ENCODE data around the gene PIWIL1. TPM values are rescaled to one million over a fixed set of nuclear protein-coding genes. Genes with fewer than 3 reads are reported as not detected.

PIWIL1 gene
- total RNA-seq, 2 donors from 2014 or later: not detected

- Mint-ChIP-seq H3K27me3 (peaks cover 6 to 8% of the 10 kb centered on the region in 2 donors), H3K27ac (no peak overlapping the region), H3K9me3 (no peaks in the 10 kb centered on the region), H3K4me1 (ENCODE audit: low read depth in 2 of 2) (no peaks in the 10 kb centered on the region), H3K4me3 (no peak overlapping the region), H3K36me3 (no peaks in the 10 kb centered on the region)
- DNase-seq (ENCODE audit: low spot score) (no peak), ATAC-seq (no peak)
Observed at GRCh38 chr12:130369816-130370215, 32.1 kb downstream of the PIWIL1 start.

GRCh38 chr12:130371296-130371695 is 33.6 kb downstream of the PIWIL1 start:
- H3K4me3 Mint-ChIP-seq: no peak overlapping the region
- ATAC-seq: no peak

GRCh38 chr12:130372936-130373335 is 35.2 kb downstream of the PIWIL1 start:
- H3K4me1 Mint-ChIP-seq (ENCODE audit: low read depth in 2 of 2): no peaks in the 10 kb centered on the region
- ATAC-seq (no peak), DNase-seq (ENCODE audit: low spot score) (no peak)
- H3K27ac Mint-ChIP-seq: no peak overlapping the region
- H3K27me3 Mint-ChIP-seq: peaks cover 4 to 13% of the 10 kb centered on the region in 2 donors
- H3K4me3 Mint-ChIP-seq: no peak overlapping the region
- H3K9me3 Mint-ChIP-seq: no peaks in the 10 kb centered on the region
- no peaks in the 10 kb centered on the region for H3K36me3 Mint-ChIP-seq

More at GRCh38 chr12:130371296-130371695, 33.6 kb downstream of the PIWIL1 start:
- Mint-ChIP-seq H3K27ac (no peak overlapping the region), H3K9me3 (no peaks in the 10 kb centered on the region), H3K4me1 (ENCODE audit: low read depth in 2 of 2) (no peaks in the 10 kb centered on the region), H3K36me3 (no peaks in the 10 kb centered on the region), H3K27me3 (peaks cover 4 to 13% of the 10 kb centered on the region in 2 donors)
- no peak for DNase-seq (ENCODE audit: low spot score)

GRCh38 chr12:130374083-130374482 is 36.4 kb downstream of the PIWIL1 start:
- no peak overlapping the region for H3K27ac Mint-ChIP-seq
- H3K36me3 Mint-ChIP-seq: no peaks in the 10 kb centered on the region
- peaks cover 2 to 13% of the 10 kb centered on the region in 2 donors for H3K27me3 Mint-ChIP-seq
- no peaks in the 10 kb centered on the region for H3K9me3 Mint-ChIP-seq
- no peak for ATAC-seq
- H3K4me3 Mint-ChIP-seq: no peak overlapping the region
- no peak for DNase-seq (ENCODE audit: low spot score)
- H3K4me1 Mint-ChIP-seq (ENCODE audit: low read depth in 2 of 2): no peaks in the 10 kb centered on the region

- no peaks in the 10 kb centered on the region for H3K9me3 Mint-ChIP-seq
- H3K27ac Mint-ChIP-seq: no peak overlapping the region
- H3K4me3 Mint-ChIP-seq: no peak overlapping the region
- no peaks in the 10 kb centered on the region for H3K36me3 Mint-ChIP-seq
- ATAC-seq: no peak
- no peak for DNase-seq (ENCODE audit: low spot score)
- no peaks in the 10 kb centered on the region for H3K4me1 Mint-ChIP-seq (ENCODE audit: low read depth in 2 of 2)
- peaks cover 2 to 13% of the 10 kb centered on the region in 2 donors for H3K27me3 Mint-ChIP-seq
Observed at GRCh38 chr12:130375296-130376287, 37.9 kb downstream of the PIWIL1 start.

- Mint-ChIP-seq H3K36me3 (peaks cover 1% of the 10 kb centered on the region), H3K4me1 (ENCODE audit: low read depth in 2 of 2) (no peaks in the 10 kb centered on the region), H3K9me3 (peaks cover 3% of the 10 kb centered on the region), H3K4me3 (no peak overlapping the region), H3K27ac (no peak overlapping the region), H3K27me3 (no peaks in the 10 kb centered on the region)
- ATAC-seq (no peak), DNase-seq (ENCODE audit: low spot score) (no peak)
Observed at GRCh38 chr12:130382818-130383217, 45.1 kb downstream of the PIWIL1 start.

- H3K27me3 Mint-ChIP-seq: no peaks in the 10 kb centered on the region
- H3K27ac Mint-ChIP-seq: no peak overlapping the region
- ATAC-seq (no peak), DNase-seq (ENCODE audit: low spot score) (no peak)
- no peak overlapping the region for H3K4me3 Mint-ChIP-seq
- H3K36me3 Mint-ChIP-seq: peaks cover 6% of the 10 kb centered on the region
- H3K4me1 Mint-ChIP-seq (ENCODE audit: low read depth in 2 of 2): peaks cover 0 to 4% of the 10 kb centered on the region in 2 donors
- H3K9me3 Mint-ChIP-seq: peaks cover 8% of the 10 kb centered on the region
Observed at GRCh38 chr12:130384234-130384633, 46.5 kb downstream of the PIWIL1 start.

- H3K27ac Mint-ChIP-seq: no peak overlapping the region
- H3K4me1 Mint-ChIP-seq (ENCODE audit: low read depth in 2 of 2): peaks cover 0 to 4% of the 10 kb centered on the region in 2 donors
- DNase-seq (ENCODE audit: low spot score) (no peak), ATAC-seq (no peak)
- H3K4me3 Mint-ChIP-seq: no peak overlapping the region
- peaks cover 6% of the 10 kb centered on the region for H3K36me3 Mint-ChIP-seq
- no peaks in the 10 kb centered on the region for H3K27me3 Mint-ChIP-seq
- H3K9me3 Mint-ChIP-seq: peaks cover 8% of the 10 kb centered on the region
Observed at GRCh38 chr12:130385193-130385592, 47.5 kb downstream of the PIWIL1 start.

GRCh38 chr12:130391186-130391585 is 53.5 kb downstream of the PIWIL1 start:
- Mint-ChIP-seq H3K4me3 (no peak overlapping the region), H3K27ac (no peak overlapping the region), H3K27me3 (peaks cover 0 to 9% of the 10 kb centered on the region in 2 donors), H3K4me1 (ENCODE audit: low read depth in 2 of 2) (peaks cover 4 to 8% of the 10 kb centered on the region in 2 donors), H3K9me3 (peaks cover 4% of the 10 kb centered on the region), H3K36me3 (peaks cover 6% of the 10 kb centered on the region)
- ATAC-seq (no peak), DNase-seq (ENCODE audit: low spot score) (no peak)

- Mint-ChIP-seq H3K27ac (no peak overlapping the region), H3K36me3 (no peaks in the 10 kb centered on the region), H3K4me1 (ENCODE audit: low read depth in 2 of 2) (peaks cover 0 to 8% of the 10 kb centered on the region in 2 donors), H3K4me3 (no peak overlapping the region), H3K27me3 (peaks cover 0 to 9% of the 10 kb centered on the region in 2 donors), H3K9me3 (no peaks in the 10 kb centered on the region)
- DNase-seq (ENCODE audit: low spot score) (no peak), ATAC-seq (no peak)
Observed at GRCh38 chr12:130394906-130395305, 57.2 kb downstream of the PIWIL1 start.

- Mint-ChIP-seq H3K27ac (no peak overlapping the region), H3K4me1 (ENCODE audit: low read depth in 2 of 2) (peaks cover 0 to 8% of the 10 kb centered on the region in 2 donors), H3K9me3 (no peaks in the 10 kb centered on the region), H3K36me3 (no peaks in the 10 kb centered on the region), H3K4me3 (no peak overlapping the region), H3K27me3 (peaks cover 4 to 13% of the 10 kb centered on the region in 2 donors)
- no peak for ATAC-seq
- DNase-seq (ENCODE audit: low spot score): no peak
Observed at GRCh38 chr12:130396667-130397066, 59.0 kb downstream of the PIWIL1 start.

GRCh38 chr12:130398100-130398848 is 60.6 kb downstream of the PIWIL1 start:
- H3K4me1 Mint-ChIP-seq (ENCODE audit: low read depth in 2 of 2): peaks cover 0 to 8% of the 10 kb centered on the region in 2 donors
- DNase-seq (ENCODE audit: low spot score): no peak
- no peak for ATAC-seq
- H3K4me3 Mint-ChIP-seq: no peak overlapping the region
- no peak overlapping the region for H3K27ac Mint-ChIP-seq
- H3K9me3 Mint-ChIP-seq: no peaks in the 10 kb centered on the region
- H3K27me3 Mint-ChIP-seq: peaks cover 10 to 14% of the 10 kb centered on the region in 2 donors
- no peaks in the 10 kb centered on the region for H3K36me3 Mint-ChIP-seq

GRCh38 chr12:130401703-130402102 is 64.0 kb downstream of the PIWIL1 start:
- Mint-ChIP-seq H3K4me1 (ENCODE audit: low read depth in 2 of 2) (no peaks in the 10 kb centered on the region), H3K4me3 (no peak overlapping the region), H3K36me3 (no peaks in the 10 kb centered on the region), H3K27ac (no peak overlapping the region), H3K27me3 (peaks cover 10 to 12% of the 10 kb centered on the region in 2 donors), H3K9me3 (no peaks in the 10 kb centered on the region)
- ATAC-seq (no peak), DNase-seq (ENCODE audit: low spot score) (no peak)

- H3K27me3 Mint-ChIP-seq: peaks cover 10 to 12% of the 10 kb centered on the region in 2 donors
- H3K9me3 Mint-ChIP-seq: no peaks in the 10 kb centered on the region
- DNase-seq (ENCODE audit: low spot score) (no peak), ATAC-seq (no peak)
- H3K27ac Mint-ChIP-seq: no peak overlapping the region
- H3K4me1 Mint-ChIP-seq (ENCODE audit: low read depth in 2 of 2): no peaks in the 10 kb centered on the region
- H3K4me3 Mint-ChIP-seq: no peak overlapping the region
- no peaks in the 10 kb centered on the region for H3K36me3 Mint-ChIP-seq
Observed at GRCh38 chr12:130405332-130405731, 67.6 kb downstream of the PIWIL1 start.
